CD4-positive, alpha-beta T cell (primary cell): ENCODE results near the gene ZG16. TPM values are rescaled to one million over a fixed set of nuclear protein-coding genes. Genes with fewer than 3 reads are reported as not detected.

ENCODE experiments used
- ATAC-seq: fragments of 200-7000 bp; cut with Tn5 transposase; one replicate; pipeline ENCODE4 v1.10.0; 2022; ENCODE audit warnings: mild to moderate bottlenecking; ENCODE audit not compliant: poor library complexity
- CTCF ChIA-PET: fragments of 350-600 bp; sonication (Branson Sonifier 250); formaldehyde crosslinking; loops from one replicate; lab custom pipeline; 2021; ENCODE audit warnings: antibody characterized with exemption, inconsistent platforms; lab: Charles Lee
- POLR2A ChIA-PET: fragments of 350-600 bp; sonication (Branson Sonifier 250); formaldehyde crosslinking; loops from one replicate; lab custom pipeline; 2021; ENCODE audit warnings: antibody characterized with exemption, inconsistent platforms; lab: Charles Lee
- DNase-seq, 14 experiments: peaks; one replicate each; pipeline ENCODE4 v3.0.0-alpha.2; 2013 to 2020; ENCODE audit warnings: mixed read lengths in 2 of 14
- H3K27ac ChIP-seq, 2 donors: one replicate each; pipeline versions ENCODE4 v1.5.1 to v1.7.0; 2013; ENCODE audit warnings: low read length in 2 of 2, low read depth in 1 of 2, mild to moderate bottlenecking in 1 of 2
- H3K27me3 ChIP-seq, 2 experiments: 1 replicate in 1 of 2; 2 replicates in 1 of 2; pipeline versions ENCODE4 v1.6.1 to v1.7.0; 2013; ENCODE audit warnings: low read length in 2 of 2, control low read depth in 1 of 2, mild to moderate bottlenecking in 1 of 2, moderate library complexity in 1 of 2; ENCODE audit not compliant: insufficient read depth in 2 of 2, control insufficient read depth in 1 of 2
- H3K36me3 ChIP-seq: one replicate; pipeline ENCODE4 v1.6.1; 2013; ENCODE audit warnings: low read length, control low read depth; ENCODE audit not compliant: insufficient read depth
- H3K4me1 ChIP-seq: one replicate; pipeline ENCODE4 v1.6.1; 2013; ENCODE audit warnings: low read length, control low read depth; ENCODE audit not compliant: insufficient read depth
- H3K4me3 ChIP-seq: one replicate; pipeline ENCODE4 v1.5.1; 2013; ENCODE audit warnings: mild to moderate bottlenecking, low read length, moderate library complexity
- H3K9me3 ChIP-seq, 2 experiments: 1 replicate in 1 of 2; 2 replicates in 1 of 2; pipeline versions ENCODE4 v1.6.1 to v1.7.0; 2013; ENCODE audit warnings: low read length in 2 of 2, mild to moderate bottlenecking in 2 of 2, control low read depth in 1 of 2, moderate library complexity in 1 of 2; ENCODE audit not compliant: control insufficient read depth in 1 of 2, insufficient read depth in 1 of 2
- H3K27ac Mint-ChIP-seq: one replicate; pipeline ENCODE4 v1.8.0; 2020; ENCODE audit warnings: mixed read lengths
- H3K27me3 Mint-ChIP-seq: one replicate; pipeline ENCODE4 v1.8.0; 2021; ENCODE audit warnings: mixed read lengths
- H3K36me3 Mint-ChIP-seq: one replicate; pipeline ENCODE4 v1.8.0; 2021; ENCODE audit warnings: low read depth, mixed read lengths
- H3K4me1 Mint-ChIP-seq: one replicate; pipeline ENCODE4 v1.8.0; 2021; ENCODE audit warnings: low read depth, mixed read lengths
- H3K4me3 Mint-ChIP-seq: one replicate; pipeline ENCODE4 v1.8.0; 2020; ENCODE audit warnings: mild to moderate bottlenecking, mixed read lengths
- H3K9me3 Mint-ChIP-seq: one replicate; pipeline ENCODE4 v1.8.0; 2020; ENCODE audit warnings: mixed read lengths
- CTCF ChIP-seq: fragments of 200-600 bp; IDR thresholded peaks from one replicate; pipeline ENCODE4 v1.8.0; 2022; ENCODE audit warnings: antibody characterized with exemption, mild to moderate bottlenecking
- intact Hi-C, 2 experiments: fragments of 100-400 bp; cut with DNase I in 1 of 2; cut with micrococcal nuclease in 1 of 2; formaldehyde crosslinking; loops; one replicate each; pipeline versions ENCODE4 v1.15.1 to v1.9.0; 2023 to 2025; cut with DNase I, micrococcal nuclease
- total RNA-seq, 174 experiments: library from RNA in 2 of 174; stranded (reverse) in 2 of 174; gene quantifications; one replicate each; pipeline ENCODE4 v1.2.3 and lab custom pipeline; 2021 to 2026

ZG16 gene
- total RNA-seq, 2 experiments from 2014 or later: not detected

- ChIA-PET POLR2A (interaction anchor here (2.2 to 8.9 kb wide), 2 partner anchors 9 to 55 kb away, joined by 4 to 217 read pairs; partner anchors contain the start of gene MAZ), CTCF (interaction anchor here (1.0 to 1.1 kb wide), 2 partner anchors 9 to 54 kb away, joined by 3 to 4 read pairs; no protein-coding TSS in a partner anchor)
- ATAC-seq: no peak
- Mint-ChIP-seq H3K4me3 (peak overlapping the region; percentile 66), H3K9me3 (no peaks in the 10 kb centered on the region), H3K36me3 (peaks cover 57% of the 10 kb centered on the region), H3K27me3 (no peaks in the 10 kb centered on the region), H3K27ac (no peak overlapping the region), H3K4me1 (peaks cover 42% of the 10 kb centered on the region)
- Histone ChIP-seq H3K27ac (no peak overlapping the region), H3K27me3 (no peaks in the 10 kb centered on the region), H3K4me1 (peaks cover 38% of the 10 kb centered on the region), H3K36me3 (peaks cover 36% of the 10 kb centered on the region), H3K9me3 (no peaks in the 10 kb centered on the region), H3K4me3 (no peak overlapping the region)
- DNase-seq: no peak
- no peak for TF ChIP-seq CTCF
- intact Hi-C loops: no loop called here
Measured at GRCh38 chr16:29794231-29794710, 16.2 kb downstream of the ZG16 start.

- peak overlapping the region; percentile 96 for H3K27ac Mint-ChIP-seq
Measured at GRCh38 chr16:29802416-29802935, 24.4 kb downstream of the ZG16 start.

GRCh38 chr16:29804020-29804419 is 26.0 kb downstream of the ZG16 start:
- Mint-ChIP-seq H3K4me3 (peak overlapping the region; percentile 96), H3K36me3 (peaks cover 72% of the 10 kb centered on the region), H3K27me3 (no peaks in the 10 kb centered on the region), H3K9me3 (no peaks in the 10 kb centered on the region), H3K27ac (peak overlapping the region; percentile 96), H3K4me1 (peaks cover 36% of the 10 kb centered on the region)
- CTCF ChIA-PET: interaction anchor here (0.6 to 2.6 kb wide), 8 partner anchors 12 to 103 kb away, joined by 3 to 24 read pairs (median 4); partner anchors contain the start of genes KIF22 and PAGR1
- H3K9me3 ChIP-seq: no peaks in the 10 kb centered on the region
- intact Hi-C loops: no loop called here
- H3K36me3 ChIP-seq: peaks cover 39% of the 10 kb centered on the region
- no peaks in the 10 kb centered on the region for H3K27me3 ChIP-seq
- H3K4me1 ChIP-seq: peaks cover 36% of the 10 kb centered on the region
- no peak overlapping the region for H3K4me3 ChIP-seq
- DNase-seq: no peak
- ATAC-seq: no peak
- peak overlapping the region; percentile 92 to 96 for H3K27ac ChIP-seq
- POLR2A ChIA-PET: interaction anchor here (0.8 to 11.3 kb wide), 20 partner anchors 10 to 982 kb away, joined by 3 to 217 read pairs (median 4); partner anchors contain the start of genes C16orf54, CDIPT, KIF22 and MVP
- TF ChIP-seq CTCF: no peak

More at GRCh38 chr16:29802416-29802935, 24.4 kb downstream of the ZG16 start:
- ChIA-PET CTCF (interaction anchor here (1.4 to 2.6 kb wide), 2 partner anchors 12 to 18 kb away, joined by 5 to 24 read pairs; partner anchors contain the start of gene KIF22), POLR2A (interaction anchor here (1.2 to 11.3 kb wide), 4 partner anchors 9 to 64 kb away, joined by 3 to 217 read pairs (median 97); partner anchors contain the start of genes KIF22, MVP and PAGR1)
- H3K4me1 ChIP-seq: peaks cover 21% of the 10 kb centered on the region
- H3K9me3 ChIP-seq: no peaks in the 10 kb centered on the region
- H3K4me3 ChIP-seq: no peak overlapping the region
- peaks cover 48% of the 10 kb centered on the region for H3K36me3 ChIP-seq
- no peak overlapping the region for H3K27ac ChIP-seq
- Mint-ChIP-seq H3K4me3 (peak overlapping the region; percentile 78), H3K36me3 (peaks cover 72% of the 10 kb centered on the region), H3K4me1 (peaks cover 20% of the 10 kb centered on the region), H3K9me3 (no peaks in the 10 kb centered on the region), H3K27me3 (no peaks in the 10 kb centered on the region)
- no peak for TF ChIP-seq CTCF
- no peaks in the 10 kb centered on the region for H3K27me3 ChIP-seq
- DNase-seq (no peak), ATAC-seq (no peak)
- intact Hi-C loops: no loop called here
